ENCODE data around the gene TLL2.

Gene TLL2

DNA sequence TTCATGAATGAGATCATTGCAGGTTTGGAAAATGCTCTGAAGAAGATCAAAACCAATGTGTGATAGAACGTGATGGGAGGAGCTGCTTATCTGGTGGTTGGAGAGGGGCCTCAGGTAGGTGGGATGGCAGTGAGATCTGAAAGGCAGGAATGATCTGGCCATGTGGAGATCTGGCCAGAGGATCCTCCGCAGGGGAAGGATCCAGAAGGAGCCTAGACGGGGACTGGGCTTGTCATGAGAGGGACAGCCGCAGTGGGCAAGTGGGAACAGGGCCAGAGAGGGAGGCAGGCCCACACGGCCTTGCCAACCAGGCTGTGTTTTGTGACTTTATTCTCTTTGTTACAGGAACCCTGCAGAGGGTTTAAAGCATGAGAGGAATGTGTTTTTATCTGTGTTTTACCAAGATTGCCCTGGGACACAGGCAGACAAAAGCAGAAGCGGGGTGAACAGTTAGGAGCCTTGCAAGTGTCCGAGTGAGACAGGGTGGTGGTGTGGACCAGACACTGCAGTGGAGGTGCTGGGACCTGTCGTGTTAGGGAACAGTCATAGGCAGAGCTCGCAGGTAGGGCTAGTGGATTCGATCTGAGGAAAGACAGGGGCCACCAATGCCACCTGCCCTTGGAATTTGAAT is 66.6 kb downstream of the TLL2 start:
- H3K4me1 ChIP-seq = 0 out of 20 replicates have a peak, but pooled peaks cover 0 to 3% (median 0%) of the 10 kb centered on the region in 10 experiments
- no peak overlapping the region for H3K9ac ChIP-seq
- no peaks in the 10 kb centered on the region for H3K9me3 ChIP-seq (replicated peaks in 1 of 11)
- no peak overlapping the region for H3K27ac ChIP-seq
- TF ChIP-seq Cebpa-rat (IDR thresholded peaks at IDR 0.05) = no peak
- no peak overlapping the region for H3K4me2 ChIP-seq
- no peak overlapping the region for H3K4me3 ChIP-seq
- no peaks in the 10 kb centered on the region for H4K20me1 ChIP-seq
- H3K27me3 ChIP-seq = no peaks in the 10 kb centered on the region
- no peaks in the 10 kb centered on the region for H3K36me3 ChIP-seq

DNA sequence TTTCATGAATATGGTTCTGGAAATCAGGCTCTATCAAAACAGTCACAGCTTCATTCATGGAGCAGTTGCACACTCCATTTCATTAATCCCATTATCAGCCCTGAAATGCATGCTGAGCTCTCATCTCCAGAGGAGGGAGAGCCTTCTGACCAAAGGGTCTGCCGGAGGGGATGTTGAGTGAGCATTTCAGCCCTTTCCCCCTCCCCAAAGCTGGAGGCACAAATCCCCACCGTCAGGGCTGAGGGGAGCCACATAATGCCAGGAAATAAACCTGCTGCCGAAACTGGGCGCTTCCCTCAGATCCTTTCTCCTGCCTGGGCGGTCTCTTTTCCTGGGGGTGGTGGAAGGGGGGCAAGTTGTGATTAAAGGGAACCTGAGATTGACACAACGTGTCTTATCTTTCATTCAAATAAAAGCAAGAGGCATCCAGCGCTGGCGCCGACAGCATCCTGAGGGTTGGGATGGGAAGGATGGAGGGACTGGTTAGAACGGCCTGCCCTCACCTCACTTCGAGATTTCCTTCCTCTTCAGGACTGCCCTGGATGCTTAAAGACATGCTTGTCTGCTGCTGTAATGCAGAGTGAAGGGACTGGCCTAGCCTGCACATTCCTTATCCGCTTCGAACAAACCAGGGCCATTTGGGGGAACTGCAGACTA is 71.6 kb downstream of the TLL2 start:
- H3K27ac ChIP-seq = no peak overlapping the region
- TF ChIP-seq Cebpa-rat (IDR thresholded peaks at IDR 0.05) = no peak

DNA sequence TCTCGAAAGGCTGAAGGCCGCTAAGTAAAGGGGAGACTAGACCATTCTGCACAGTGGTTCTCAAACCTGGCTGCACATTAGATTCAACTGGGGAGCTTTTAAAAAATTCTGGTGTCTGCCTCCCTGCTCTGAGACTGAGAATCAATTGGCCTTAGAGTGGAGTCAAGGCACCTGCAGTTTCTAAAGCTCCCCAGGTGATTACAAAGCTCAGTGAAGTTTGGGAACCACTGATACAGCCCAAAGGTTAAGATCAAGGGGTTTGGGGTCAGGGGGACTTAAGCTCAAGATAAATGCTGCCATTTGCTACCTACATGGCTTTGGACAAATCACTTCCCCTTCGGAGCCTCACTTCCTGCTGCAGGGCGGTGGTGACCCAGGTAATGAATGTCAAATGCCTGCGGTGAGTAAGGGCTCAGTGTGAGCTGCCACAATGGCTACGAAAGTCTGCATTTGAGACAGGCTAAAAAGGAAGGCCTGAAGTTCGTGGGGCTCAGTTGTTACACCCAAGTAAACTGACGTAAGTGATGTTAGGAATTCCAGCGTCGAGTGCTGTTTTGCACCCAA is 72.3 kb downstream of the TLL2 start:
- no peak overlapping the region for H3K4me3 ChIP-seq
- no peaks in the 10 kb centered on the region for H3K36me3 ChIP-seq
- no peak overlapping the region for H3K27ac ChIP-seq
- peaks cover 0 to 4% (median 0%) of the 10 kb centered on the region in 11 experiments; a peak in 2 of 22 replicates for H3K9me3 ChIP-seq (replicated peaks in 1 of 11)
- H3K4me1 ChIP-seq = peaks cover 0 to 17% (median 8%) of the 10 kb centered on the region in 10 experiments; a peak in 11 of 20 replicates
- no peak overlapping the region for H3K9ac ChIP-seq
- no peak for TF ChIP-seq Cebpa-rat (IDR thresholded peaks at IDR 0.05)
- H3K4me2 ChIP-seq = peak overlapping the region in 6 of 11 experiments; percentile 28 to 49 (median 44); a peak in 9 of 22 replicates
- H3K27me3 ChIP-seq = no peaks in the 10 kb centered on the region
- H4K20me1 ChIP-seq = no peaks in the 10 kb centered on the region

More for the DNA sequence above, 71.6 kb downstream of the TLL2 start:
- H3K27me3 ChIP-seq = no peaks in the 10 kb centered on the region
- no peaks in the 10 kb centered on the region for H4K20me1 ChIP-seq
- peaks cover 0 to 17% (median 8%) of the 10 kb centered on the region in 10 experiments; a peak in 11 of 20 replicates for H3K4me1 ChIP-seq
- H3K9me3 ChIP-seq (replicated peaks in 1 of 11) = peaks cover 0 to 4% (median 0%) of the 10 kb centered on the region in 11 experiments; a peak in 2 of 22 replicates
- no peak overlapping the region for H3K4me2 ChIP-seq
- H3K9ac ChIP-seq = no peak overlapping the region
- no peak overlapping the region for H3K4me3 ChIP-seq
- H3K36me3 ChIP-seq = no peaks in the 10 kb centered on the region

DNA sequence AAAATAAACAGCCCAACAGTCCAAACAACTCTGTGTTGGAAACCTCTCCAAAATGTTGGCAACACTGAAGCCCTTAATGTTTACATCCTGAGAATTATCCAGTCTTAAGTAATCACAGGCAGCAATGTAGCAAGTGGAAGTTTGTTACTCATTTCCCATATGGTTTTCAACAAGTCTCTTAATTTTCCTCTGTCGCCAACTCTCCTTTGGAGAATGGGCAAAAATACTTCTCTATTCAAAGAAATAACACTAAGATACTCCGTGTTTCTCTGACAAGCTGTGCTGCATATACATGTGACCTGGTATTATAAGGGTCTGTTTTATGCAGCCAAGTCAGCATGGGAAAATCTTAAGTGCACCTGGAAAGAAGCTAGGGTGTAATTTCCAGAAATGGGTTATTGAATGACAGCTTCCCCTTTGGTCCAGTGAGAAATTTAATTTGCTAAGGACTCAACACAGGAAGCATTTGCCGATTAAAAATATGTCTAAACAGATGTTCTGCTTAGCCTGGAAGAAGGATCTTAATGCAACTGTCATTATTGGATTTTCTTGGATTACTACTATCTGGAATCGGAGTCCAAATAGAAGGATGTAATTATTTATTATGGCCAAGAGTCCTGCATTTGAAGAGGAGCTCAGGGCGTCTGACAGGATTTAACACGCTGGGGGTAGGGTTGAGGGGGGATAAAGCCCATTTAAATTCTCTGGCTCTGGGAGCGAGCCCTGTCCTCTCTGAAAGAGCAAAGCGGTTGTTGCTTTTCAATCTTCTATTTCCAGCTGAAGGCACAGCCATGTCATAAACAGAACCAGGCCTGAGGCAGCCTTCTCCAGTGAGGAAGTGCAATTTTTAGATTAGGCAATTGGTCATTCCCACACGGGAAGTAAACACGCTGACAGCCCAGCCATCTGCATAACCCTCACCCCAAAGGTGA is 73.1 kb downstream of the TLL2 start:
- H3K27me3 ChIP-seq = no peaks in the 10 kb centered on the region
- no peaks in the 10 kb centered on the region for H3K36me3 ChIP-seq
- H3K9me3 ChIP-seq (replicated peaks in 1 of 11) = peaks cover 0 to 10% (median 4%) of the 10 kb centered on the region in 11 experiments; a peak in 5 of 22 replicates
- no peak overlapping the region for H3K9ac ChIP-seq
- TF ChIP-seq Cebpa-rat (IDR thresholded peaks at IDR 0.05) = no peak
- no peak overlapping the region for H3K4me3 ChIP-seq
- peak overlapping the region in 6 of 11 experiments; percentile 28 to 49 (median 44); a peak in 11 of 22 replicates for H3K4me2 ChIP-seq
- H4K20me1 ChIP-seq = no peaks in the 10 kb centered on the region
- H3K4me1 ChIP-seq = peaks cover 0 to 17% (median 8%) of the 10 kb centered on the region in 10 experiments; a peak in 11 of 20 replicates
- no peak overlapping the region for H3K27ac ChIP-seq

DNA sequence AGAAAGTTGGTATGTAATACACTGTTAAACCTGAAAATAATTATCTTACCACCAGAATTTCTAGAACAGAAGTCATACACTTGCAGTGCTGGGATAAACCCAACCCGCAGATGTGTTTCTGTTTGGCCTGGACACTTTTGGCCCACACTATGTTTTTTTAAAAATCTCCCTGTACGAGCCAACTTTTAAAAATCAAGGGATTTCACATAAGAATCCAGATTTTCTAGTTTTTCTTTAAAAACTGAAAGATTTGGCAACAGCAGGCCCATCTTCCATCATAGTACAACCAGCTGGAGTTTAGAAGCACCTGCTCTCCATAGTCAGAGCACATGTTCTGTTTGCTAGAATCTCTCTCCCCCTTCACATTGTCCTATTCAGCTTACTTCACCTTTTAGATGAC is 74.0 kb downstream of the TLL2 start:
- no peak overlapping the region for H3K27ac ChIP-seq
- peaks cover 0 to 13% (median 9%) of the 10 kb centered on the region in 11 experiments; a peak in 9 of 22 replicates for H3K9me3 ChIP-seq (replicated peaks in 1 of 11)
- no peaks in the 10 kb centered on the region for H3K36me3 ChIP-seq
- no peak overlapping the region for H3K9ac ChIP-seq
- no peak overlapping the region for H3K4me2 ChIP-seq
- peaks cover 0 to 17% (median 8%) of the 10 kb centered on the region in 10 experiments; a peak in 11 of 20 replicates for H3K4me1 ChIP-seq
- no peaks in the 10 kb centered on the region for H3K27me3 ChIP-seq
- no peaks in the 10 kb centered on the region for H4K20me1 ChIP-seq
- no peak for TF ChIP-seq Cebpa-rat (IDR thresholded peaks at IDR 0.05)
- H3K4me3 ChIP-seq = no peak overlapping the region

DNA sequence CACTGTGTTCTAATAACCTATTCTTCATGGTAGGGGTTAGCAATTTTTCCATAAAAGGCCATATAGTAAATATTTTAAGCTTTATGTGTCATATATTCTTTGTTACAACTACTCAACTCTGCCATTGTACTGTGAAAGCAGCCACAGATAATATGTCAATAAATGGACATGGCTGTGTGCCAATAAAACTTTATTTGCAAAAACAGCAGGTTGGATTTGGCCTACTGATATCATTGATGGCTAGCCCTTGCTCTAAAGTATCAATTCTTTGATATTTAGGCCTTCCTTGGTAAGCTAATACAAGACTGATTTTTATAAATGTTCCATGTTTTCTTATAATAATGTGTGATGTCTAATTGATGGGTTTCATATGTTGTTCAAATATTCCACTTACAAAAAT is 77.7 kb downstream of the TLL2 start:
- Histone ChIP-seq H3K4me2 (no peak overlapping the region), H3K9me3 (replicated peaks in 1 of 11) (peaks cover 5 to 19% (median 10%) of the 10 kb centered on the region in 11 experiments; a peak in 12 of 22 replicates), H4K20me1 (no peaks in the 10 kb centered on the region), H3K27ac (no peak overlapping the region), H3K27me3 (no peaks in the 10 kb centered on the region), H3K4me3 (no peak overlapping the region), H3K36me3 (no peaks in the 10 kb centered on the region), H3K9ac (no peak overlapping the region), H3K4me1 (peaks cover 0 to 10% (median 8%) of the 10 kb centered on the region in 10 experiments; a peak in 15 of 20 replicates)
- TF ChIP-seq Cebpa-rat (IDR thresholded peaks at IDR 0.05) = no peak

DNA sequence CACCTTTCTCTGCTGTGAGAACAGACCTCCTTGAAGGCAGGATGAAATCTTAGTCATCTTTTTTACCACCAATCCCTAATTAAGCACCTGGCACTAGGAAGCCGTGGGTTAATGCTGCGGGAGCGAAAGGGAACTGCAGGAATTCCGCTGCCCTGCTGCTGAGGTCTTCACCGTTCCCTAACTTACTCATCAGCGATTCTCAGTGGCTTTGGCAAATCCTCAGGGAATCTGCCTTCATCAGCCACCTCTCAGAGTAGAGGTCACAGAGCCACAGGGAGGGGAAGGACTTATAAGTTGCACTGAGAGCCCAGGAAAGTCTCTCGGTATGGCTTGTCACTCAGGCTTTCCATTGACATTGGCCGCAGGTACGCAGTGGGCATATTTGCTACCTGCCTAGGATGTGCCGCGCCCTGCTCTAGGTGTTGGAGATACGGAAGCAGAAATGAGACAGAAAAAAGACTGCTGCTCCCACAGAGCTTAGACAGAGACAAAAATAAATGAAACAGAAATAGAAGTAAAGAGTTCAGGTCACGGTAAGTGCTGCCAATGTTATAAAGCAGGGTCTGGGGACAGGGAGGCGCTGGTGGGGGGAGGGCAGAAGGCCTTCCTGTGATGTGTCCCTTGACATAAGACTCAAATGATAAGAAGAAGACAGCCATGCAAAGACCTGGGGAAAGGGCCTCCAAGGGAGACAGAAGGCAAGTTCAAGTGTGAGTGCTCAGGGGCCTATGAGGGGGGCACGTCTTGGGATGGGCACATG is 82.3 kb downstream of the TLL2 start:
- Histone ChIP-seq H3K9me3 (replicated peaks in 1 of 11) (peaks cover 5 to 29% (median 14%) of the 10 kb centered on the region in 11 experiments; a peak in 14 of 22 replicates), H4K20me1 (no peaks in the 10 kb centered on the region), H3K27ac (no peak overlapping the region), H3K27me3 (no peaks in the 10 kb centered on the region), H3K4me2 (peak overlapping the region in 5 of 11 experiments; percentile 11 to 34 (median 31); a peak in 7 of 22 replicates), H3K4me3 (no peak overlapping the region), H3K4me1 (peaks cover 0 to 9% (median 0%) of the 10 kb centered on the region in 10 experiments; a peak in 6 of 20 replicates), H3K9ac (no peak overlapping the region), H3K36me3 (no peaks in the 10 kb centered on the region)
- TF ChIP-seq Cebpa-rat (IDR thresholded peaks at IDR 0.05) = no peak

DNA sequence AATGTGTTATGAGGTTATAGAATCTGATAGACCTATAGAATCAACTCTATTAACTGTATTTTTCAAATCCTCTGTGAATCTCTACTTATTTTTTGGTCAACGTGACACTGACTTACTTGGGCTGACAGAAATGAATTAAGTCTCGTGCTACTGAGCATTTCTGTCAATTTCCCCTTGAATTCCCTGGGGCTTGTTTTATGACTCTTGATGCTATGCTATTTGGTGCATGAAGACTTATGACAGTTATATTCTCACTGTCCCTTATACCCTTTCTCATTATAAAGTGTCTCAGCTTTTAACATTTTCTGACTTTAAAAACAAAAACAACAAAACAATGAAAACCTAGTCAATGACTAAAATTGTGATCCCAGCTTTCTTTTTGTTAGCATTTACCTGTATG is 86.4 kb downstream of the TLL2 start:
- H3K27ac ChIP-seq = no peak overlapping the region
- no peaks in the 10 kb centered on the region for H4K20me1 ChIP-seq
- TF ChIP-seq Cebpa-rat (IDR thresholded peaks at IDR 0.05) = no peak
- peaks cover 0 to 15% (median 7%) of the 10 kb centered on the region in 11 experiments; a peak in 7 of 22 replicates for H3K9me3 ChIP-seq (replicated peaks in 1 of 11)
- H3K27me3 ChIP-seq = no peaks in the 10 kb centered on the region
- H3K4me1 ChIP-seq = peaks cover 0 to 11% (median 8%) of the 10 kb centered on the region in 10 experiments; a peak in 10 of 20 replicates
- H3K4me2 ChIP-seq = no peak overlapping the region
- no peaks in the 10 kb centered on the region for H3K36me3 ChIP-seq
- no peak overlapping the region for H3K9ac ChIP-seq
- H3K4me3 ChIP-seq = no peak overlapping the region
